Measurements from ENCODE around the gene PLA2G12B.
"Not testable (repeated sequence)": the region's sequence is repeated elsewhere in the genome, so short reads cannot be mapped to it uniquely, and the experiment has no call there.

The PLA2G12B gene

DNA sequence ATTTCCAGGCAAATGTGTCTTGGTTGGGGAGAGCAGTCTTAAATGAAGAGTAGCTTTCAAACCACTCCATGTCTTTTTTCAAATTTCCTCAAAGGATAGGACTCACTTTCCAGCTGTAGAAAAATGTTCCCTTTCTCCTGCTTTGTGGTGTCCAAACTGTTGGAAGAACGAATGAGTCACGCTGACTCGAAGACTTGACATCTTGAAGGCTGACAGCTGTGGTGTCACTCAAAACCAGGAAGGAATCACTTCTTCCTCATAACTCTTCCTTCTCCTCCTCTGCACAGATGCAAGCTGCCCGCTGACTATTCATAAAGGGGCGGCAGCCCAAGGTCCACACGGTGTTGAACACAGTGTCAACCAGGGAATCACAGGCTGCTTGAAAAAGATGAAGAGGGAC, 19.2 kb downstream of the PLA2G12B start:
- no peak for DNase-seq (ENCODE audit: low read depth in 2 of 2)

DNA sequence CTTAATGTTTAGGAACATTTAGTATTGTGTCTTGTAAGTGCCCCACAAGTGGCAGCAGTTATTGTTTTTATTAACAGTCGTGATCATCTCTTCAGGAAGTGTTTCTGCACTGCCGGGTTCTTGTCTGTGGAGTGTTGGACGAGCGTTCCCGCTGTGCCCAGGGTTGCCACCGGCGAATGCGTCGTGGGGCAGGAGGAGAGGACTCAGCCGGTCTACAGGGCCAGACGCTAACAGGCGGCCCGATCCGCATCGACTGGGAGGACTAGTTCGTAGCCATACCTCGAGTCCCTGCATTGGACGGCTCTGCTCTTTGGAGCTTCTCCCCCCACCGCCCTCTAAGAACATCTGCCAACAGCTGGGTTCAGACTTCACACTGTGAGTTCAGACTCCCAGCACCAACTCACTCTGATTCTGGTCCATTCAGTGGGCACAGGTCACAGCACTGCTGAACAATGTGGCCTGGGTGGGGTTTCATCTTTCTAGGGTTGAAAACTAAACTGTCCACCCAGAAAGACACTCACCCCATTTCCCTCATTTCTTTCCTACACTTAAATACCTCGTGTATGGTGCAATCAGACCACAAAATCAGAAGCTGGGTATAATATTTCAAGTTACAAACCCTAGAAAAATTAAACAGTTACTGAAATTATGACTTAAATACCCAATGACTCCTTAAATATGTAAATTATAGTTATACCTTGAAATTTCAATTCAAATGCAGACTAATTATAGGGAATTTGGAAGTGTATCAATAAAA, 22.2 kb downstream of the PLA2G12B start:
- no peak for DNase-seq (ENCODE audit: low read depth in 2 of 2)

DNA sequence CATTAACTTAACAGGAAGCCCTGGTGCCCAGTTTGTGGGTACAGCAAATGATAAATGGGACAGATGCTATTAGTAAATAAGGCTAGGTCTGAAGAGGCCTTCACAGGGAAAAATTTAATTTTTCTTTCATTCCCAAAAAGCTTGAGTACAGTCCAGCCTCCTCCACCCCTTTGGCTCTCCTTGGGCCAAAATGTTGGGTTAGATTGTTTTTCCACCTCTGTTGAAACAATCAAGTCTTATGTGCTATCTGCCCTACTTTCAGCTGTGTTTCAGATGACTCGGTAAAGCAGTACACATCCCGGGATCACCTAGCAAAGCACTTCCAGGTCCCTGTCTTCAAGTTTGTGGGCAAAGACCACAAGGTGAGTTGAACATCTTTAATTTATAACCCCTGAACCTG, 24.3 kb downstream of the PLA2G12B start:
- DNase-seq (ENCODE audit: low read depth in 2 of 2): no peak

DNA sequence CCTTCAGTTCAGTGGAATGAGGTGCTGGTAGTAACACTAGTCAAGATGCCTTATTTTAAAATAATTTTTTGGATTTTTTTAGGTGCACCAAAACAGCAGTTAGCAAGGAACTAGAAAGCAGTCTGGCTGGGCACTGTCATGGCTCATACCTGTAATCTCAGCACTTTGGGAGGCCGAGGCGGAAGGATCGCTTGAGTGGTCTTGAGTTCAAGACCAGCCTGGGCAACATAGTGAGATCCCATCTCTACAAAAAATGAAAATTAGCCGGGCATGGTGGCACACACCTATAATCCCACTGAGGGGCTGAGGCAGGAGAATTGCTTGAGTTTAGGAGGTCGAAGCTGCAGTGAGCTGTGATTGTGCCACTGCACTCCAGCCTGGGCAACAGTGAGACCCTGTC, 25.8 kb downstream of the PLA2G12B start:
- DNase-seq (ENCODE audit: low read depth in 2 of 2): no peak

DNA sequence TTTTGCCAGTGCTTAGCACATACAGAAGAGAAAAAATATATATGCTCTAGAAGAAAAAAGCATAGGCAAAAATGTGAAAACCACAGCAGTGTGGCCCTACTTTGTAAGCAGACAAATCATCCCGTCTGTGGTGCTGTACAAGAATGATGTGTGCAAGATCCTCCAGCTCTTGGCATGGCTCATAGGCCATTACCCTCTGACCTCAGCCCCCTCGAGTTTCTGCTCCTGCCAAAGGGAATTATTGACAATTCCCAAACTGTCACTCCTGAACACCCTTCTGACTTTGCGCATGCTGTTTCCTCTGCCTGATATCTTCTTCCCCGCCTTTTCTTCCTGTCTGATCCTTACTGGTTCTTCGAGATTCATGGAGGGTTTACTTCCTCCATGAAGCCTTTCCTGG, 27.1 kb downstream of the PLA2G12B start:
- no peak for DNase-seq (ENCODE audit: low read depth in 2 of 2)

DNA sequence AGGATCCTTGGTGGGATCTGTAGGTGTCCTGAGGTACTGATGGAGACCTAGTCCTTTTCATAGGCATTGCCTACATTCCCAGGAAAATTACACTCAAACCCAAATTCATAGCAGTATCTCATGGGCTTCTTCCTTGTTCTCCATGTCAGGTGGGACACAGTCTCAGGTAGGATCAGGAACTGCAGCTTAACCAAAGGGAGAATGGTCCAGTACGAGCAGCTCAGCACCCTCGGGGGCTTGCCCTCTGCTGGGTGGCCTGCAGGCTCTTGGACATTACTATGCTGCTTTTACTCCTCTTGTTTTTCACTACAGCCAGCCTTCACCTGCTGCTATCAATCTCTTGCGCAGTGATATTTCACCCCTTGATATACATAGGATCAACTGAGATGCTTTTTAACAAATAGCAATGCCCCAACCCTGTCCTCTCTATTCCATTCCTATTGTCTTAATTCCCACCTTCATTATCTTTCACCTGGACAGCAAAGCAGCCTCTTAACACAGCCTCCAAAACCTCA, 28.6 kb downstream of the PLA2G12B start:
- no peak for DNase-seq (ENCODE audit: low read depth in 2 of 2)

DNA sequence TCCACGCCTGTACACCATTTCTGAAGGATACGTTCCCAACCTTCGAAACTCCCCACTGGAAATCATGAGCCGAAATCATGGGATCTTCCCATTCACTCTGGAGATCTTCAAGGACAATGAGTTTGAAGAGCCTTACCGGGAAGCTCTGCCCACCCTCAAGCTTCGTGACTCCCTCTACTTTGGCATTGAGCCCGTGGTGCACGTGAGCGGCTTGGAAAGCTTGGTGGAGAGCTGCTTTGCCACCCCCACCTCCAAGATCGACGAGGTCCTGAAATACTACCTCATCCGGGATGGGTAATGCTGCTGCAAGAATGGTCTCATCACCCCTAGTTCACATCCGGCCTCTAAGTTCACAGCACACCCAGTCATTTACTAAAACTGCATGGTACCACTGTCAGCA, 30.3 kb downstream of the PLA2G12B start:
- no peak for DNase-seq (ENCODE audit: low read depth in 2 of 2)

DNA sequence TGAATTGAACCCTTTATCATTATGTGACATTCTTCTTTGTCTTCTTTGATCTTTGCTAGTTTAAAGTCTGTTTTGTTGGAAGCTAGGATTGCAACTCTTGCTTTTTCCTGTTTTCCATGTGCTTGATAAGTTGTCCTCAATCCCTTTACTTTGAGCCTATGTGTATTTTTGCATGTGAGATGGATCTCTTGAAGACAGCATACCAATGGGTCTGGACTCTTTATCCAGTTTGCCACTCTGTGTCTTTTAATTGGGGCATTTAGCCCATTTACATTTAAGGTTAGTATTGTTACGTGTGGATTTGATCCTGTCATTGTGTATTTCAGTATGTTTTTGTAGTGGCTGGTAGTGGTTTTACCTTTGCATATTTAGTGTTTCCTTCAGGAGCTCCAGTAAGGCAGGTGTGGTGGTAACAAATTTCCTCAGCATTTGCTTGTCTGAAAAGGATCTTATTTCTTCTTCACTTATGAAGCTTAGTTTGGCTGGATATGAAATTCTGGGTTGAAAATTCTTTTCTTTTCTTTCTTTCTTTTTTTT, 33.4 kb downstream of the PLA2G12B start:
- DNase-seq (ENCODE audit: low read depth in 2 of 2): not testable (repeated sequence)

DNA sequence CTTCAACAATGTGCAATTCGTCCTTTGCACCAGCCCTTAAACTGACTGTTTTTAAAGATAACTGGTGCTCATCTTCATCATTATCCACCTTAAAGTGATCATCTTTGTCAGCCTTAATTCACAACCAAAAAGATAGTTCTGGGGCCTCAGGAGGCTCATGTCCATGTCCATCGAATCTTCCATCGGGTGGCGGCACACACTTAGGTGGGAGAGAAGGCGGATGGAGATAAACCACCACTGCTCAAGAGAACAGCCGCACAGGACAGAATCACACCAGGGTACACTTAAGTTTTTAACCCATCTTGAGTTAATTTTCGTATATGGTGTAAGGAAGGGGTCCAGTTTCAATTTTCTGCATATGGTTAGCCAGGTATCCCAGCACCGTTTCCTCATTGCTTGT, 36.3 kb downstream of the PLA2G12B start:
- no peak for DNase-seq (ENCODE audit: low read depth in 2 of 2)

DNA sequence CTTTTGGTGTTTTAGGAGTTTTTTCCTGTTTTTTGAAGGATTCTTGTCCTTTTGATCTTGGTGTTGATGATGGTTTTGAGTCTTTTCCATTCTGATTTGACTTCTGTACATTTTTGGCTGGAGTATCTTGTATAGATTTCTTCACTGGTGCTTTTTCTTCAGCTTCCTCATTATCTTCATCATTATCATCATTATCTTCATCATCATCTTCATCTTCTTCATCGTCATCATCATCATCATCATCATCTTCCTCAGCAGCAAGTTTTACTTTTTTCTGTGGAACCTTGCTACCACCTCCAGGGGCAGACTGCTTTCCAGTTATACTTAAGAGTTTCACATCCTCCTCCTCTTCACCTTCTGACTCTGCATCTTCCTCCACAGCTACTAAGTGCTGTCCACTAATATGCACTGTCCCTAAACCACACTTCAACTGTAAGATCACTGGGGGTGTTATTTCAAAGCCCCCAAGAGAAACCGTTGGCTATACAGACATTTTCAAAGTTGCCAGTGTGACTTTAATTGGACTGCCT, 36.7 kb downstream of the PLA2G12B start:
- DNase-seq (ENCODE audit: low read depth in 2 of 2): not testable (repeated sequence)

DNA sequence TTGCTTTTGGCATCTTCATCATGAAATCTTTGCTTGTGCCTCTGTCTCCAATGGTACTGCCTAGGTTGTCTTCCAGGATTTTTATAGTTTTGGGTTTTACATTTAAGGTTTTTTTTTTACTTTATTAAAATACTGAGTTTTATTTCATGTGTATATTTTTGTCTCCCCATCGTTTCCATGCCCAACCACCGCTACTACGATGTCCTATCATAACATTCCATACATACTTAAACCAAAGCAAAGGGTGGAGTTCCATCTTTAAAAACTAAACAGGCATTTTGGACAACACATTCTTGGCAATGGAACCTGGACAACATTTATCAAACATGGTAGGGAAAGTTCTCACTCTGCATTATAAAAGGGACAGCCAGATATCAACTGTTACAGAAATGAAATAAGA, 37.4 kb downstream of the PLA2G12B start:
- DNase-seq (ENCODE audit: low read depth in 2 of 2): not testable (repeated sequence)

DNA sequence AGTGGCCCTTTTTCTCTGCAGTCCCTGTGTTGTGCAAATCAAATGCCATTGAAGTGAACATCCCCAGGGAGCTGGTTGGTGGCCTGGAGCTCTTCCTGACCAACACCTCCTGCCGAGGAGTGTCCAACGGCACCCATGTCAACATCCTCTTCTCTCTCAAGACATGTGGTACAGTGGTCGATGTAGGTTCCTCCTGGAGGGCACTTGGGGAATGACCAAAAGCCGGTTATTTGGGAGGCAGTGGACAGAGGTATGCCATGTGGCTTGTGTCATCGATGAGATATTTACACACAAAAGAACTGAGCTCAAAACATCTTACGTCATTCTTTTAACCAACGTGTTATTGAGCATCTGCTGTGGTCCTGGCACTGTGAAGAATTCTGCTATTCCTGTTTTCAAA, 41.3 kb downstream of the PLA2G12B start:
- no peak for DNase-seq (ENCODE audit: low read depth in 2 of 2)

DNA sequence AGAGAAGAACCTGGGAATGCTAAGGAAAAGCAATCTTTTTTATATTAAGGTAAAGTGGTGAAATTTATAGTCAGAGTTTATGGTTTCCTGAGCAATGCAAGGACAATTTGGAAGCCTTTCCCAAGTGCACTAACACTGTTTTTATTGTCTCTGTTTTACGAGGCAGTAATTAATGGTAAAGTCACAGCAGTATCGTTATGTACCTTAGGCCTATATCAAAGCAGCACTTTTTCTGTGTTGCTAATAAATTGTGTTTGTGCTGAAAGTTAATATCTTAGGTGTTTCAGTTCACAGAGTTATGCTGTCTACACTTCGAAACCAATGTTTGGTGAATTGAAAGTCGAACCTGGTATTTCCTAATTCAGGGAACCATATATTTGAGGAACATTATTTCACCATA, 41.9 kb downstream of the PLA2G12B start:
- no peak for DNase-seq (ENCODE audit: low read depth in 2 of 2)

DNA sequence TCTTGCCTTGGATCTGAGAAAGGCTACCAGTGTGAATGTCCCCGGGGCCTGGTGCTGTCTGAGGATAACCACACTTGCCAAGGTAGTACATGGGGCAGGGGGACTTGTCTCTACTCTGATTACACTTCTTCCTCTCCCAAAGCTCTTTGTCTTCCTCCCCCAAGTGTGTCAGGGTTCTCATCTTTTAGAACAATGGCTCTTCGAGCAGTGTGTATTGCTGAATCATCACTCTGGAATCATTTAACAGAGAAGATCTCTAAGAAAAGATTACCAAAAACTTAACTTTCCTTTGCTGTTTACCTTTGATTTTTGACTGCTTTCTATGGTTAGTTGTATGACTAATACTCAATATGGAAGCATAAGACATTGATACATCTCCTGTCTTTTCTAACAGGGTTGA, 42.8 kb downstream of the PLA2G12B start:
- no peak for DNase-seq (ENCODE audit: low read depth in 2 of 2)

DNA sequence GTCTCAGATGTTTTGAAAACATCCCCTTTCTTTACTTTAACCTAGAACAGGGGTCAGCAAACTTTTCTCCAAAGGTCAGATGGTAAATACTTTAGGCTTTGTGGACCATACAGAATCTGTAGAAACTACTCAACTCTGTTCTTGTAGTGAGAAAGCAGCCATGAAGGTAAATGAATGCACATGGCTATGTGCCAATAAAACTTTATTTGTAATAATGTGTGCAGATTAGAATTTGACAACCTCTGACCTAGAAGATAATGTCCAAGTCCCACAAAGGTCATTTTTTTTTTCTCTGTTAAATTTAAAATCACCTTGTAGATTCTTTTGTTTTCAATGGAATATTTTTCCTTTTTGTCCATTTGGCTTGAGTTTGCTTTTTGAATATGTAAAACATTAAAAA, 43.9 kb downstream of the PLA2G12B start:
- DNase-seq (ENCODE audit: low read depth in 2 of 2): no peak

DNA sequence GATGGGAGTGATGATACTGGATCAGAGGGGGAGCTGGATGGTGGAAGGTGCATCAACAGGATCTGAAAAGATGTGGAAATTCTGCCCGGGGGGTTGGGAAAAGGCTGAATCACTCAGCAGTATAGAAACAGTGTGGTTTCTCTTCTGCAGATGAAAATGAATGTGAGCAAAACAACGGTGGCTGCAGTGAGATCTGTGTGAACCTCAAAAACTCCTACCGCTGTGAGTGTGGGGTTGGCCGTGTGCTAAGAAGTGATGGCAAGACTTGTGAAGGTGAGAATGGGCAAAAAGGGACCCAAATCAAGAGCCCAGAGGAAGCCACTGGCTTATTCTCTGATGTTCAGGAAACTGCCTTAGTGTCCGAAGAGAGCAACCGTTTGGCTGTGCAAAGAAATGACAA, 48.2 kb downstream of the PLA2G12B start:
- DNase-seq (ENCODE audit: low read depth in 2 of 2): no peak

DNA sequence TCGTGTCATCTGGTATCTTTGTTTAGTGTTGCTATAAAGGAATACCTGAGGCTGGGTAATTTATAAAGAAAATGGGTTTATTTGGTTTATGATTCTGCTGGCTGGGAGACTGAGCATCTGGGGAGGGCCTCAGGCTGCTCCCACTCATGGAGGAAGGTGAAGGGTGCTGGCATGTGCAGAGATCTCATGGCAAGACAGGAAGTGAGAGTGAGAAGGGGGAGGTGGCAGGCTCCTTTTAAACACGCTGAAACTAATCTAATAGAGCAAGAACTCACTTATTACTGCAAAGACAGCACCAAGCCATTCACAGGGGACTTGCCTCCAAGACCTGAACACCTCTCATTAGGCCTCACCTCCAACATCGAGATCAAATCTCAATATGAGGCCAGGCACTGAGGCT, 49.8 kb downstream of the PLA2G12B start:
- DNase-seq (ENCODE audit: low read depth in 2 of 2): no peak

DNA sequence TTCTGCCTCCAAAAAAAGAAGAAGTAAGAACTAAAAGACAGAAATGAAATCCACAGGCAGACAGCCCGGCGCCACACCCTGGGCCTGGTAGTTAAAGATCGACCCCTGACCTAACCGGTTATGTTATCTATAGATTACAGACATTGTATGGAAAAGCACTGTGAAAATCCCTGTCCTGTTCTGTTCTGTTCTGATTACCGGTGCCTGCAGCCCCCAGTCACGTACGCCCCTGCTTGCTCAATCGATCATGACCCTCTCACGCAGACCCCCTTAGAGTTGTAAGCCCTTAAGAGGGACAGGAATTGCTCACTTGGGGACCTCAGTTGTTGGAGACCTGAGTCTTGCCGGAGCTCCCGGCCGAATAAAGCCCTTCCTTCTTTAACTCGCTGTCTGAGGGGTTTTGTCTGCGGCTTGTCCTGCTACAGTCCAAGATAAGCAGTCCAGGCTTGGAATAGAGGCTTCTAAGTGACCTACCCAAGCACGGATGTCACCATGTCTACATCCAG, 50.6 kb downstream of the PLA2G12B start:
- DNase-seq (ENCODE audit: low read depth in 2 of 2): not testable (repeated sequence)

DNA sequence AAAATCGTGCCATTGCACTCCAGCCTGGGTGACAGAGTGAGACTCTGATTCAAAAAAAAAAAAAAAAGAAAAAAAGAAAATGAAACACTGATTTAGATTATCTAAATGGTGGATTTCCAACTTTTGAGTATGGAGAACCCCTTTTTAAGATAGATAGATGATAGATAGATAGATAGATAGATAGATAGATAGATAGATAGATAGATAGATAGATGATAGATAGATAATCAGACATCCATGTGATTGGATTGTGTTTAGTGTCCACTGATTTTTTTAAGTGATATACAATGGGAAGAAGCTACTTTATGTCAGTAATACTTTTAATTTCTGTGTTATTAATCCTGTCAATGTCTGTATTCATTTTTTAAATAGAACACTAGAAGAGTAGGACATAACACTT, 55.1 kb downstream of the PLA2G12B start:
- no peak for DNase-seq (ENCODE audit: low read depth in 2 of 2)

DNA sequence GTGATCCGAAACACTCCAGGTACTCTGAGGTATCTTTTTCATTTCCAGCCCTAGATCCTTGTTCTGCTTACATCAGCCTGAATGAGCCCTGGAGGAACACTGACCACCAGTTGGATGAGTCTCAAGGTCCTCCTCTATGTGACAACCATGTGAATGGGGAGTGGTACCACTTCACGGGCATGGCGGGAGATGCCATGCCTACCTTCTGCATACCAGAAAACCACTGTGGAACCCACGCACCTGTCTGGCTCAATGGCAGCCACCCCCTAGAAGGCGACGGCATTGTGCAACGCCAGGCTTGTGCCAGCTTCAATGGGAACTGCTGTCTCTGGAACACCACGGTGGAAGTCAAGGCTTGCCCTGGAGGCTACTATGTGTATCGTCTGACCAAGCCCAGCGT, 56.0 kb downstream of the PLA2G12B start:
- DNase-seq (ENCODE audit: low read depth in 2 of 2): no peak

DNA sequence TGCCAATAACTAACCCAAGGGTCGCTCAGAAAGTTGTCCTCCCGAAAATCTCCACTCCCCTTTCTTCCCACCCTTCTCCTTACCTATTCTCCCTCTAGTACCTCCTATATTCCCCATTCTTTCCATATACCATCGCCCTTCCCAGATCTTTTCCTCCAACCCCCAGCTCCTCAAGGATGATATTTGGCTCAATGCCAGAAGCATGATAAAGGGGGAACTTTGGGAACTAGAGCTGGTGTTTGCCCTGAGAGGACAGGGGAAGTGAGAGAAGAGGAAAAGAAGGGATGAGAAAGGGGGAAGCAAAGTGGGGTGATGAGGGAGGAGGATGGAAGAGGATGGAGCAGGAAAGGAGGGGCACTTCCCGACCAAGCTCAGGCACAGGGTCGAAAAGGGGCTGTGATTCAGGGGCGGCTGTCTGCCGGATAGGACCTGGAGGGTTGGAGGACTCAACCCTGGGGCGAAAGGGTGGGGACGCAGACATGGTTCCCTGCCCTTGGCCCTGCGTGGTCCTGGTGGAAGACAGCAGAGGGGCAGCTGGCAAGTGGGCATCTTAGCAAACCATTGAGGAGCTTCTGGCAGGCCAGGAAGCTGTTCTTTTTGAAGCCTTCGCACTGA, 59.3 kb downstream of the PLA2G12B start:
- no peak for DNase-seq (ENCODE audit: low read depth in 2 of 2)

DNA sequence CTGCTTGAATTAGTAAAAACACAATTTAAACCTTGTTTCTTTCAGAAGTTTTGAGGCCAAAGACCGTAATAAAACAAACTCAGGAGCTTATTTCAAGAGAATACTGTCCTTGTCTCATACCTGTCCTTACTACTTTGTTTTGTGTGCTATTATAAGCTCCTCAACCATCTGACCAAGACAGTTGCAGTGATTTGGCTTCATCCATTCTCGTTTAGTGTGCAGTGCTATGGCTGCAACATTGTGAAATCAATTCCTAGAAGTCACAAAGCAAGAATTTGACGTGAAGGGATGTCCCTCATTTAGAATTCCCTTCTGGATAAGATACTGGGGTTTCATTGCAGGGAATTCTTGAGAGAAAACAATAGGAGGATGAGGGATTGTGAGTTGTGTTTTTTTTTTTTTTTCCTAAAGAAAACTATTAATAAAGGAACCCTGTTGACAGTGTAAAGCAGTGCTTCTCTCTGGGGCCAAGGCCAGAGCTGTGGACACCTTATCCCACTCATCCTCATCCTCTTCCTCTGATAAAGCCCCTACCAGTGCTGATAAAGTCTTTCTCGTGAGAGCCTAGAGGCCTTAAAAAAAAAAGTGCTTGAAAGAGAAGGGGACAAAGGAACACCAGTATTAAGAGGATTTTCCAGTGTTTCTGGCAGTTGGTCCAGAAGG, 61.3 kb downstream of the PLA2G12B start, which contains the start of gene OIT3:
TSS of gene OIT3 (plus strand) at position 604 of the 663 bp plus-strand sequence. CDS start 60 bp downstream, outside the sequence.
- no peak for DNase-seq (ENCODE audit: low read depth in 2 of 2)

Measured in stimulated activated CD4-positive, alpha-beta T cell treated with anti-CD3 and anti-CD28 coated beads, Interleukin-12 subunit alpha, Interleukin-12 subunit beta, amount 100 ng/mL, for 24 hours (primary cell).